ENCODE measurements around the gene EIF5AL1.

GRCh38 chr10:79490400-79491142 lies 21.8 kb upstream of the EIF5AL1 start:
- no peak for TF ChIP-seq EZH2 (IDR thresholded peaks at IDR 0.05; ENCODE audit: low read depth, unreplicated experiment)
- no peak for TF ChIP-seq CTCF (conservative IDR thresholded peaks at IDR 0.05; ENCODE audit: low read depth in 2 of 2)
- no peak for TF ChIP-seq REST (IDR thresholded peaks at IDR 0.05; ENCODE audit: unreplicated experiment)
- TF ChIP-seq JUNB (IDR thresholded peaks at IDR 0.05; ENCODE audit: unreplicated experiment), result no peak
- no peak for TF ChIP-seq EZH2phosphoT487 (IDR thresholded peaks at IDR 0.05; ENCODE audit: unreplicated experiment)
- no peak for TF ChIP-seq STAT1 (IDR thresholded peaks at IDR 0.05; ENCODE audit: unreplicated experiment)
- TF ChIP-seq POLR2AphosphoS5 (IDR thresholded peaks at IDR 0.05; ENCODE audit: low read depth), result no peak
